HEK293 (cell line): Measurements from ENCODE around the gene GPSM1.
A peak's percentile ranks its signal among the peaks of the same experiment; 100 is the strongest.

Source experiments
- GLIS2 ChIP-seq: fragments of 450-650 bp; formaldehyde crosslinking; IDR thresholded peaks from 2 replicates; pipeline ENCODE4 v1.5.1; 2016; ENCODE audit warnings: missing biosample characterization, missing genetic modification characterization
- HIC1 ChIP-seq: fragments of 450-650 bp; formaldehyde crosslinking; IDR thresholded peaks from 2 replicates; pipeline ENCODE4 v1.5.1; 2016; ENCODE audit warnings: missing biosample characterization, missing genetic modification characterization
- HOXD13 ChIP-seq: sonication (generic); formaldehyde crosslinking; IDR thresholded peaks from 2 replicates; pipeline ENCODE4 v1.8.0; 2022; ENCODE audit warnings: missing genetic modification reagents, borderline replicate concordance
- KLF16 ChIP-seq: fragments of 450-650 bp; formaldehyde crosslinking; IDR thresholded peaks from 2 replicates; pipeline ENCODE4 v1.5.1; 2017; ENCODE audit warnings: missing biosample characterization, missing genetic modification characterization
- PATZ1 ChIP-seq: fragments of 450-650 bp; formaldehyde crosslinking; IDR thresholded peaks from 2 replicates; pipeline ENCODE4 v1.5.1; 2016; ENCODE audit warnings: missing biosample characterization, missing genetic modification characterization
- TCF7L2 ChIP-seq: IDR thresholded peaks from 2 replicates; pipeline ENCODE4 v1.6.1; 2011; ENCODE audit warnings: low read depth, mild to moderate bottlenecking, inconsistent platforms, low read length, moderate library complexity, borderline replicate concordance
- ZBTB21 ChIP-seq: fragments of 450-650 bp; formaldehyde crosslinking; IDR thresholded peaks from 2 replicates; pipeline ENCODE4 v1.5.1; 2017; ENCODE audit warnings: missing biosample characterization, missing genetic modification characterization
- ZBTB49 ChIP-seq: fragments of 450-650 bp; formaldehyde crosslinking; IDR thresholded peaks from 2 replicates; pipeline ENCODE4 v1.5.1; 2016; ENCODE audit warnings: missing biosample characterization, missing genetic modification characterization, low read depth
- ZBTB7A ChIP-seq: fragments of 450-650 bp; formaldehyde crosslinking; IDR thresholded peaks from 2 replicates; pipeline ENCODE4 v1.5.1; 2016; ENCODE audit warnings: low read depth, missing biosample characterization, missing genetic modification characterization
- ZBTB8A ChIP-seq: fragments of 450-650 bp; formaldehyde crosslinking; IDR thresholded peaks from 2 replicates; pipeline ENCODE4 v1.5.1; 2016; ENCODE audit warnings: missing biosample characterization, missing genetic modification characterization
- ZNF138 ChIP-seq: fragments of 450-650 bp; formaldehyde crosslinking; IDR thresholded peaks from 2 replicates; pipeline ENCODE4 v1.5.1; 2016; ENCODE audit warnings: missing biosample characterization, missing genetic modification characterization, borderline replicate concordance
- ZNF155 ChIP-seq: fragments of 450-650 bp; formaldehyde crosslinking; IDR thresholded peaks from 2 replicates; pipeline ENCODE4 v1.5.1; 2016; ENCODE audit warnings: missing biosample characterization, missing genetic modification characterization
- ZNF16 ChIP-seq: fragments of 450-650 bp; formaldehyde crosslinking; IDR thresholded peaks from 2 replicates; pipeline ENCODE4 v1.5.1; 2016; ENCODE audit warnings: low read depth, missing biosample characterization, missing genetic modification characterization
- ZNF184 ChIP-seq: fragments of 450-650 bp; IDR thresholded peaks from 2 replicates; pipeline ENCODE4 v1.5.1; 2018; ENCODE audit warnings: missing biosample characterization, mild to moderate bottlenecking, missing genetic modification characterization
- ZNF26 ChIP-seq: fragments of 450-650 bp; formaldehyde crosslinking; IDR thresholded peaks from 2 replicates; pipeline ENCODE4 v1.5.1; 2016; ENCODE audit warnings: missing biosample characterization, missing genetic modification characterization
- ZNF274 ChIP-seq, 2 experiments: fragments of 200-500 bp in 1 of 2; fragments of 450-650 bp in 1 of 2; sonication (Bioruptor generic) in 1 of 2; formaldehyde crosslinking in 1 of 2; IDR thresholded peaks; 2 replicates each; pipeline versions ENCODE4 v1.5.1 to v1.6.1; 2014 to 2016; ENCODE audit warnings: borderline replicate concordance in 1 of 2, inconsistent platforms in 1 of 2, low read length in 1 of 2, missing biosample characterization in 1 of 2, missing genetic modification characterization in 1 of 2
- ZNF335 ChIP-seq: fragments of 450-650 bp; formaldehyde crosslinking; conservative IDR thresholded peaks from 2 replicates; pipeline ENCODE4 v1.5.1; 2016; ENCODE audit warnings: missing biosample characterization, missing genetic modification characterization
- ZNF416 ChIP-seq: fragments of 450-650 bp; formaldehyde crosslinking; IDR thresholded peaks from 2 replicates; pipeline ENCODE4 v1.5.1; 2016; ENCODE audit warnings: missing biosample characterization, missing genetic modification characterization
- ZNF423 ChIP-seq: fragments of 450-650 bp; formaldehyde crosslinking; IDR thresholded peaks from 2 replicates; pipeline ENCODE4 v1.5.1; 2016; ENCODE audit warnings: missing biosample characterization, missing genetic modification characterization
- ZNF585B ChIP-seq: fragments of 450-650 bp; formaldehyde crosslinking; IDR thresholded peaks from 2 replicates; pipeline ENCODE4 v1.5.1; 2016; ENCODE audit warnings: missing biosample characterization, missing genetic modification characterization
- ZNF660 ChIP-seq: fragments of 450-650 bp; IDR thresholded peaks from 2 replicates; pipeline ENCODE4 v1.5.1; 2018; ENCODE audit warnings: missing biosample characterization, mild to moderate bottlenecking, missing genetic modification characterization
- ZNF704 ChIP-seq: fragments of 450-650 bp; formaldehyde crosslinking; IDR thresholded peaks from 2 replicates; pipeline ENCODE4 v1.5.1; 2016; ENCODE audit warnings: missing biosample characterization, missing genetic modification characterization
- ZNF707 ChIP-seq: fragments of 450-650 bp; formaldehyde crosslinking; IDR thresholded peaks from 2 replicates; pipeline ENCODE4 v1.5.1; 2016; ENCODE audit warnings: missing biosample characterization, missing genetic modification characterization
- TF ChIP-seq, protein P1 (sequence below): fragments of 450-650 bp; formaldehyde crosslinking; IDR thresholded peaks from 2 replicates; pipeline ENCODE4 v1.5.1; 2016; ENCODE audit warnings: missing biosample characterization, missing genetic modification characterization
- TF ChIP-seq, protein P2 (sequence below): fragments of 450-650 bp; formaldehyde crosslinking; IDR thresholded peaks from 2 replicates; pipeline ENCODE4 v1.5.1; 2017; ENCODE audit warnings: missing biosample characterization, missing genetic modification characterization

The GPSM1 gene

DNA sequence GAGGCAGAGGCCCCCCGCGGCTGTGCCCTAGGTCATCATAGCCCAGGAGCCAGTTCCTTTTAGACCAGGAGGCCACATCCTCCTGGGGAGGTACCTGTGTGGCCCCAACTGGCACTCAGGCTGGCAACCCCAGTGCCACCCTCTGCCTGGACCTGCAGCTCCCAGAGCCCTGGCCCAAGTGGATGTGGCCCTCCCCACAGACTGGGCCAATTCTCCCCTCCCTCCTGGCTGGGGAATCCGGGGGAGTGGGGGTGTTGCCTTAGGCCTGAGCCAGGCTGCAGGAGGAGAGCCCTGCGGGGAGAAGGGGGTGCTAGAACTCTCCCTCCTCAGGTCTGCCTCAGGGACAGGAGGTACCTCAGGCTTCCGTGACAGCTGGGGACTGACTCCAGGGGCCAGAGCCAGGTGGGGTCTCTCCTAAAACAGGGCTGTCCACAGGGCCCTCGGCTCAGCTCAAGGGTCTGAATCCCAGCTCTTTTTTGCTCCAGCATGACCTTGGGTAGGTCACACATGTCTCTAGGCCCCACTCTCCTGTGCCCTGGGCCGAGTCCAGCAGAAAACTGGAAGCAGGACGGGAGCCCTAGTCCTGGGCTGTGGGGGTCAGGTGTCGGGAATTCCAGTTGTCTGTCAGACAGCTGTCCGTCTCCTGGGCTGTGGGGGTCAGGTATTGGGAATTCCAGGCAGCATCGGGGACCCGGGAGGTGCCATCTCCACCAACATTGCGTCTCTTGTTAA, 26.6 kb downstream of the GPSM1 start (continued):
- TF ChIP-seq, protein P1, sequence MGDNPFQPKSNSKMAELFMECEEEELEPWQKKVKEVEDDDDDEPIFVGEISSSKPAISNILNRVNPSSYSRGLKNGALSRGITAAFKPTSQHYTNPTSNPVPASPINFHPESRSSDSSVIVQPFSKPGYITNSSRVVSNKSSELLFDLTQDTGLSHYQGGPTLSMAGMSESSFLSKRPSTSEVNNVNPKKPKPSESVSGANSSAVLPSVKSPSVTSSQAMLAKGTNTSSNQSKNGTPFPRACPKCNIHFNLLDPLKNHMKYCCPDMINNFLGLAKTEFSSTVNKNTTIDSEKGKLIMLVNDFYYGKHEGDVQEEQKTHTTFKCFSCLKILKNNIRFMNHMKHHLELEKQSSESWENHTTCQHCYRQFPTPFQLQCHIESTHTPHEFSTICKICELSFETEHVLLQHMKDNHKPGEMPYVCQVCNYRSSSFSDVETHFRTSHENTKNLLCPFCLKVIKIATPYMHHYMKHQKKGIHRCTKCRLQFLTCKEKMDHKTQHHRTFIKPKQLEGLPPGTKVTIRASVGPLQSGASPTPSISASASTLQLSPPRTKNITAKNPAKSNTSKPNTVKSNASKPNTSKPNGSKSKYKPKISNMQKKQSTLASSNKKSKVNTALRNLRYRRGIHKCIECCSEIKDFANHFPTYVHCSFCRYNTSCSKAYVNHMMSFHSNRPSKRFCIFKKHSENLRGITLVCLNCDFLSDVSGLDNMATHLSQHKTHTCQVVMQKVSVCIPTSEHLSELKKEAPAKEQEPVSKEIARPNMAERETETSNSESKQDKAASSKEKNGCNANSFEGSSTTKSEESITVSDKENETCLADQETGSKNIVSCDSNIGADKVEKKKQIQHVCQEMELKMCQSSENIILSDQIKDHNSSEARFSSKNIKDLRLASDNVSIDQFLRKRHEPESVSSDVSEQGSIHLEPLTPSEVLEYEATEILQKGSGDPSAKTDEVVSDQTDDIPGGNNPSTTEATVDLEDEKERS = no peak
- TF ChIP-seq HIC1 (tag by site-specific recombination) = peak; percentile 78
- peak; percentile 52; the same call in 1 of the 2 replicates for TF ChIP-seq GLIS2 (tag by site-specific recombination)
- 0 out of 2 replicates have a peak, but pooled peaks have one; percentile 33 for TF ChIP-seq ZNF335
- no peak for TF ChIP-seq ZBTB49 (tag by site-specific recombination)
- no peak for TF ChIP-seq ZNF423 (tag by site-specific recombination)
- no peak for TF ChIP-seq ZNF660 (tag by site-specific recombination)
- TF ChIP-seq, protein P2, sequence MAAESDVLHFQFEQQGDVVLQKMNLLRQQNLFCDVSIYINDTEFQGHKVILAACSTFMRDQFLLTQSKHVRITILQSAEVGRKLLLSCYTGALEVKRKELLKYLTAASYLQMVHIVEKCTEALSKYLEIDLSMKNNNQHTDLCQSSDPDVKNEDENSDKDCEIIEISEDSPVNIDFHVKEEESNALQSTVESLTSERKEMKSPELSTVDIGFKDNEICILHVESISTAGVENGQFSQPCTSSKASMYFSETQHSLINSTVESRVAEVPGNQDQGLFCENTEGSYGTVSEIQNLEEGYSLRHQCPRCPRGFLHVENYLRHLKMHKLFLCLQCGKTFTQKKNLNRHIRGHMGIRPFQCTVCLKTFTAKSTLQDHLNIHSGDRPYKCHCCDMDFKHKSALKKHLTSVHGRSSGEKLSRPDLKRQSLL (tag by site-specific recombination) = 0 out of 2 replicates have a peak, but pooled peaks have one; percentile 21
- no peak for TF ChIP-seq HOXD13 (CRISPR knock-in tag)
- no peak for TF ChIP-seq ZNF155 (tag by site-specific recombination)
- no peak for TF ChIP-seq ZNF274 (IDR thresholded peaks at IDR 0.05; ENCODE audit: low read length)
- TF ChIP-seq ZNF274 (tag by site-specific recombination; IDR thresholded peaks at IDR 0.05; ENCODE audit: borderline replicate concordance) = no peak
- TF ChIP-seq PATZ1 (tag by site-specific recombination) = 0 out of 2 replicates have a peak, but pooled peaks have one; percentile 6
- TF ChIP-seq ZBTB7A (tag by site-specific recombination) = no peak
- TF ChIP-seq ZNF704 = no peak
- no peak for TF ChIP-seq ZBTB8A (tag by site-specific recombination)
- TF ChIP-seq ZNF707 (tag by site-specific recombination) = no peak
- TF ChIP-seq ZNF184 = no peak
- TF ChIP-seq TCF7L2 = no peak
- no peak for TF ChIP-seq ZNF16 (tag by site-specific recombination)
- no peak for TF ChIP-seq ZNF26 (tag by site-specific recombination)
- TF ChIP-seq ZNF416 = no peak
- no peak for TF ChIP-seq KLF16 (tag by site-specific recombination)
- TF ChIP-seq ZNF138 (tag by site-specific recombination) = no peak
- TF ChIP-seq ZBTB21 = no peak
- no peak for TF ChIP-seq ZNF585B (tag by site-specific recombination)
